Testis (tissue), 3 donors: ENCODE measurements around the gene IMMT. TPM values are rescaled to one million over a fixed set of nuclear protein-coding genes. Genes with fewer than 3 reads are reported as not detected.

Experiments
- DNase-seq: peaks from one replicate; pipeline ENCODE4 v3.0.0-alpha.2; 2019
- H3K27ac ChIP-seq, 2 donors: fragments of 200-600 bp; sonication (generic); one replicate each; pipeline ENCODE4 v1.5.1; 2019
- H3K27me3 ChIP-seq: fragments of 200-600 bp; sonication (generic); one replicate; pipeline ENCODE4 v1.5.1; 2019
- H3K36me3 ChIP-seq: fragments of 200-600 bp; sonication (generic); one replicate; pipeline ENCODE4 v1.5.1; 2017; ENCODE audit warnings: low read depth; ENCODE audit errors: missing control alignments
- H3K4me1 ChIP-seq: fragments of 200-600 bp; sonication (generic); one replicate; pipeline ENCODE4 v1.5.1; 2019
- H3K4me3 ChIP-seq, 2 donors: fragments of 200-600 bp; sonication (generic); one replicate each; pipeline ENCODE4 v1.5.1; 2017 to 2019
- H3K9me3 ChIP-seq: fragments of 200-600 bp; sonication (generic); one replicate; pipeline ENCODE4 v1.5.1; 2017
- CTCF ChIP-seq, 3 experiments: fragments of 450-650 bp in 2 of 3; fragments of 200-600 bp in 1 of 3; sonication (generic) in 1 of 3; IDR thresholded peaks; one replicate each; pipeline ENCODE4 v1.5.1; 2016 to 2019; ENCODE audit warnings: antibody characterized with exemption in 3 of 3, mild to moderate bottlenecking in 2 of 3, moderate library complexity in 1 of 3
- POLR2A ChIP-seq: fragments of 450-650 bp; IDR thresholded peaks from one replicate; pipeline ENCODE4 v1.6.1; 2017; ENCODE audit warnings: antibody characterized with exemption, mild to moderate bottlenecking, moderate library complexity
- WGBS, 2 donors: methylation state at CpG; one replicate each; pipeline ENCODE4 v1.1.5; 2018; 5-methylcytosine and 5-hydroxymethylcytosine counted together
- intact Hi-C: fragments of 100-400 bp; cut with DNase I; formaldehyde crosslinking; loops from one replicate; pipeline ENCODE4 v1.15.1; 2023; ENCODE audit warnings: low total_unique reads
- polyA plus RNA-seq: library from polyadenylated mRNA; stranded (reverse); fragments of 350-450 nt; fragmentation: Illumina TruSeq; extraction: RNeasy Lipid Tissue Mini Kit (QIAGEN cat#74804); gene quantifications from one replicate; pipeline ENCODE4 v1.2.3, GENCODE V29; 2014; ENCODE audit warnings: low read depth, low replicate concordance; ENCODE audit not compliant: insufficient read depth
- total RNA-seq, 2 donors: library from RNA; depleted of rRNA; stranded (reverse); fragments of >200 nt; gene quantifications; one replicate each; pipeline ENCODE4 v1.2.3, GENCODE V29; 2016

Gene IMMT
- total and polyA plus RNA-seq, 3 donors from 2014 or later: 80.6 to 99.8 (median 87.6) TPM

- no peak for TF ChIP-seq POLR2A
- TF ChIP-seq CTCF (IDR thresholded peaks at IDR 0.05): no peak
- no peak overlapping the region for H3K4me3 ChIP-seq
- H3K36me3 ChIP-seq: no peaks in the 10 kb centered on the region
- H3K27ac ChIP-seq: peak overlapping the region in 1 of 2 donors; percentile 47
- H3K4me1 ChIP-seq: peaks cover 12% of the 10 kb centered on the region
- WGBS, 2 donors: 66 to 83% methylated on average over 5 of the region's 5 CpGs
- intact Hi-C loops: no loop called here
- no peaks in the 10 kb centered on the region for H3K9me3 ChIP-seq
- no peaks in the 10 kb centered on the region for H3K27me3 ChIP-seq
- DNase-seq: no peak
These were observed 41.9 kb upstream of the IMMT start for GRCh38 chr2:86237172-86237571.

GRCh38 chr2:86235196-86235980 lies 40.1 kb upstream of the IMMT start:
- Histone ChIP-seq H3K27me3 (no peaks in the 10 kb centered on the region), H3K27ac (no peak overlapping the region), H3K4me3 (no peak overlapping the region), H3K9me3 (no peaks in the 10 kb centered on the region), H3K4me1 (peaks cover 12% of the 10 kb centered on the region), H3K36me3 (no peaks in the 10 kb centered on the region)
- DNase-seq: no peak
- intact Hi-C loops: no loop called here
- 74 to 81% methylated on average over 12 of the region's 12 CpGs for WGBS, 2 donors
- TF ChIP-seq CTCF (IDR thresholded peaks at IDR 0.05) (no peak), POLR2A (no peak)

- WGBS, 2 donors: 60 to 69% methylated on average over 3 of the region's 3 CpGs
- intact Hi-C loops: no loop called here
- H3K9me3 ChIP-seq: no peaks in the 10 kb centered on the region
- H3K4me1 ChIP-seq: peaks cover 12% of the 10 kb centered on the region
- H3K27ac ChIP-seq: no peak overlapping the region
- H3K36me3 ChIP-seq: no peaks in the 10 kb centered on the region
- H3K4me3 ChIP-seq: no peak overlapping the region
- H3K27me3 ChIP-seq: no peaks in the 10 kb centered on the region
- TF ChIP-seq POLR2A: no peak
- TF ChIP-seq CTCF (IDR thresholded peaks at IDR 0.05): no peak
- no peak for DNase-seq
These were observed 39.4 kb upstream of the IMMT start for GRCh38 chr2:86234563-86235131.

- H3K27ac ChIP-seq: no peak overlapping the region
- H3K27me3 ChIP-seq: no peaks in the 10 kb centered on the region
- intact Hi-C loops: no loop called here
- H3K4me3 ChIP-seq: no peak overlapping the region
- no peak for DNase-seq
- H3K36me3 ChIP-seq: no peaks in the 10 kb centered on the region
- WGBS, 2 donors: 72 to 75% methylated on average over 4 of the region's 4 CpGs
- TF ChIP-seq POLR2A (no peak), CTCF (IDR thresholded peaks at IDR 0.05) (no peak)
- peaks cover 8% of the 10 kb centered on the region for H3K4me1 ChIP-seq
- no peaks in the 10 kb centered on the region for H3K9me3 ChIP-seq
These were observed 38.2 kb upstream of the IMMT start for GRCh38 chr2:86233436-86233835.
